Muscle layer of colon (tissue), 2 donors: Measurements from ENCODE around the gene FAU.

Source experiments
- H3K27ac ChIP-seq: one replicate; pipeline ENCODE4 v1.7.0; 2013; ENCODE audit warnings: low read depth, mild to moderate bottlenecking, low read length, moderate library complexity
- H3K27me3 ChIP-seq, 2 donors: one replicate each; pipeline ENCODE4 v1.7.0; 2013; ENCODE audit warnings: low read length in 2 of 2, mild to moderate bottlenecking in 2 of 2; ENCODE audit not compliant: insufficient read depth in 2 of 2, control insufficient read depth in 1 of 2
- H3K36me3 ChIP-seq: one replicate; pipeline ENCODE4 v1.7.0; 2013; ENCODE audit warnings: mild to moderate bottlenecking, low read length; ENCODE audit not compliant: insufficient read depth
- H3K4me1 ChIP-seq: one replicate; pipeline ENCODE4 v1.7.0; 2013; ENCODE audit warnings: mild to moderate bottlenecking, low read length; ENCODE audit not compliant: insufficient read depth
- H3K4me3 ChIP-seq, 2 donors: one replicate each; pipeline ENCODE4 v1.7.0; 2013; ENCODE audit warnings: low read length in 2 of 2, low read depth in 1 of 2, mild to moderate bottlenecking in 1 of 2, moderate library complexity in 1 of 2
- H3K9ac ChIP-seq: one replicate; pipeline ENCODE4 v1.7.0; 2013; ENCODE audit warnings: low read length
- H3K9me3 ChIP-seq: one replicate; pipeline ENCODE4 v1.7.0; 2013; ENCODE audit warnings: mild to moderate bottlenecking, low read length
- donor health status: abdominal sarcoma.
- donor health status: Adenocarcinoma of cecum.

Gene FAU

DNA sequence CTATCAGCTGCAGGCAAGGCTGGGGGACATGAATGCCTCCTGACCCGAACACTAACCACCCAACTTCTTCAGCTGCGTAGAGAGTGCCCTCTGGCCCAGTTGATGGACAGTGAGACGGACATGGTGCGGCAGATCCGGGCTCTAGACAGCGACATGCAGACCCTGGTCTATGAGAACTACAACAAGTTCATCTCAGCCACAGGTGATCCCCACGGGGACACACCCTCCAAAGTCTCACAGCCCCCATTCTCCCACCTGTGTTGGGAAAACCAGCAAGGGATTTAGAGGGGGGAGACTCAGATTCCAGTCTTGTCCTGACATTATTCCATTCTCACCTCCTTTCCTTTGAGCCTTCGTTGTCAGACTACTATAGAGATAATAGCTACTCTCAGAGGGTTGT is 25.0 kb downstream of the FAU start:
- Histone ChIP-seq H3K27ac (peak overlapping the region; percentile 86), H3K4me1 (peaks cover 12% of the 10 kb centered on the region), H3K27me3 (no peaks in the 10 kb centered on the region), H3K36me3 (peaks cover 13% of the 10 kb centered on the region), H3K4me3 (peak overlapping the region; percentile 77 to 85), H3K9ac (no peak overlapping the region), H3K9me3 (no peaks in the 10 kb centered on the region)

- H3K9ac ChIP-seq, result peak within 1 kb of the TSS; percentile 53
- H3K27me3 ChIP-seq, result no peaks in the 10 kb centered on the region
- peak within 1 kb of the TSS; percentile 86 for H3K27ac ChIP-seq
- peaks cover 12% of the 10 kb centered on the region for H3K4me1 ChIP-seq
- H3K36me3 ChIP-seq, result peaks cover 13% of the 10 kb centered on the region
- H3K4me3 ChIP-seq, result peak within 1 kb of the TSS; percentile 77 to 85
- H3K9me3 ChIP-seq, result no peaks in the 10 kb centered on the region
Observed at GRCh38 chr11:65095974-65096806, 25.7 kb downstream of the FAU start, which contains the start of gene VPS51. VPS51 (plus strand) TSS chr11:65096214; CDS start chr11:65096251, 37 bp downstream.

- Histone ChIP-seq H3K27ac (peak overlapping the region; percentile 41), H3K9ac (no peak overlapping the region), H3K4me1 (peaks cover 12% of the 10 kb centered on the region), H3K27me3 (no peaks in the 10 kb centered on the region), H3K4me3 (peak overlapping the region in 1 of 2 donors; percentile 85), H3K9me3 (no peaks in the 10 kb centered on the region), H3K36me3 (peaks cover 13% of the 10 kb centered on the region)
Observed at GRCh38 chr11:65095427-65095826, 26.5 kb downstream of the FAU start.

- Histone ChIP-seq H3K4me3 (no peak overlapping the region), H3K9ac (no peak overlapping the region), H3K36me3 (peaks cover 24% of the 10 kb centered on the region), H3K4me1 (peaks cover 2% of the 10 kb centered on the region), H3K27me3 (no peaks in the 10 kb centered on the region), H3K9me3 (no peaks in the 10 kb centered on the region), H3K27ac (no peak overlapping the region)
Observed at GRCh38 chr11:65090628-65091027, 31.3 kb downstream of the FAU start.

- Histone ChIP-seq H3K27me3 (no peaks in the 10 kb centered on the region), H3K9ac (no peak overlapping the region), H3K9me3 (no peaks in the 10 kb centered on the region), H3K36me3 (peaks cover 31% of the 10 kb centered on the region), H3K4me1 (peaks cover 10% of the 10 kb centered on the region), H3K27ac (no peak overlapping the region), H3K4me3 (no peak overlapping the region)
Observed at GRCh38 chr11:65089621-65090020, 32.3 kb downstream of the FAU start.

- Histone ChIP-seq H3K36me3 (peaks cover 31% of the 10 kb centered on the region), H3K27me3 (no peaks in the 10 kb centered on the region), H3K27ac (no peak overlapping the region), H3K4me3 (no peak overlapping the region), H3K9me3 (no peaks in the 10 kb centered on the region), H3K9ac (no peak overlapping the region), H3K4me1 (peaks cover 18% of the 10 kb centered on the region)
Observed at GRCh38 chr11:65087827-65088226, 34.1 kb downstream of the FAU start.

DNA sequence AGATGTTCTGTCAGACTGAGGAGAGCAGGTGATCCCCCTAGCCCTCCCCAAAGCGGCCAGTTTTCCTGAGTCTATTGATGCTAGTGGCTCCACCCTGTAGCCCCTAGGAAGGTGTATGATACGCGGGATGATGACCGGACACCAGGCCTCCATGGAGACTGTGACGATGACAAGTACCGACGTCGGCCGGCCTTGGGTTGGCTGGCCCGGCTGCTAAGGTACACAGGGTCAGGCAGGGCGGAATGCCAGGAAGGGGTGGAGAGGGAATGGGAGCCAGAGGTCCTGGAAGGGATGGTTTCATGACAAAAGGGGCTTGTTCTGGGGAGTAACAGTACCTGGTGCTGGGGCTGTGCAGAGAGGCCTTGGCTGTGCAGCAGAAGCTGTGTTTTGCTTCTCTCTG is 34.7 kb downstream of the FAU start:
- H3K4me3 ChIP-seq, result no peak overlapping the region

GRCh38 chr11:65086809-65087208 is 35.1 kb downstream of the FAU start:
- Histone ChIP-seq H3K9me3 (no peaks in the 10 kb centered on the region), H3K9ac (no peak overlapping the region), H3K4me3 (no peak overlapping the region), H3K27me3 (no peaks in the 10 kb centered on the region), H3K36me3 (peaks cover 31% of the 10 kb centered on the region), H3K4me1 (peaks cover 18% of the 10 kb centered on the region), H3K27ac (no peak overlapping the region)

More for the DNA sequence above, 34.7 kb downstream of the FAU start:
- Histone ChIP-seq H3K9ac (no peak overlapping the region), H3K36me3 (peaks cover 31% of the 10 kb centered on the region), H3K27me3 (no peaks in the 10 kb centered on the region), H3K9me3 (no peaks in the 10 kb centered on the region), H3K27ac (no peak overlapping the region), H3K4me1 (peaks cover 18% of the 10 kb centered on the region)

DNA sequence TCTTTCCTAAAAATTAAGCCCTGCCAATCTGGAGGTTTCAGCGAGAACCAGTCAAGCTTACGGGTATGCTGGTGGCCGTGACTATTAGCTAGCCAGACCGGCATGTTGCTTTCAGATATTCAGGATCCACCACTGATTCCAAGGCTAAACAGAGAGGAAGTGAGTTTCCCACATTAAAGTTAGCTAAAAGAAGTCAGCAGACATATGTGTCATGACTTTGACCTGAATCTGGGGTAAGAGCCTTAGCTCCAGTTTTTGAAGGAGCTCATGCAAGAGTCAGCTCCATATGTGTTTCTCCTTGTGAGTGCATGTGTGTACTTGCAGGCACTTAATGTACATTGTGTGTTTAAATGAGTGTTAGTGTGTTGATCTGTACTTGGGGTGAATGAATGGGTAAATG is 36.5 kb downstream of the FAU start:
- Histone ChIP-seq H3K36me3 (peaks cover 31% of the 10 kb centered on the region), H3K4me3 (no peak overlapping the region), H3K27ac (no peak overlapping the region), H3K9ac (no peak overlapping the region), H3K9me3 (no peaks in the 10 kb centered on the region), H3K27me3 (no peaks in the 10 kb centered on the region), H3K4me1 (peaks cover 18% of the 10 kb centered on the region)

DNA sequence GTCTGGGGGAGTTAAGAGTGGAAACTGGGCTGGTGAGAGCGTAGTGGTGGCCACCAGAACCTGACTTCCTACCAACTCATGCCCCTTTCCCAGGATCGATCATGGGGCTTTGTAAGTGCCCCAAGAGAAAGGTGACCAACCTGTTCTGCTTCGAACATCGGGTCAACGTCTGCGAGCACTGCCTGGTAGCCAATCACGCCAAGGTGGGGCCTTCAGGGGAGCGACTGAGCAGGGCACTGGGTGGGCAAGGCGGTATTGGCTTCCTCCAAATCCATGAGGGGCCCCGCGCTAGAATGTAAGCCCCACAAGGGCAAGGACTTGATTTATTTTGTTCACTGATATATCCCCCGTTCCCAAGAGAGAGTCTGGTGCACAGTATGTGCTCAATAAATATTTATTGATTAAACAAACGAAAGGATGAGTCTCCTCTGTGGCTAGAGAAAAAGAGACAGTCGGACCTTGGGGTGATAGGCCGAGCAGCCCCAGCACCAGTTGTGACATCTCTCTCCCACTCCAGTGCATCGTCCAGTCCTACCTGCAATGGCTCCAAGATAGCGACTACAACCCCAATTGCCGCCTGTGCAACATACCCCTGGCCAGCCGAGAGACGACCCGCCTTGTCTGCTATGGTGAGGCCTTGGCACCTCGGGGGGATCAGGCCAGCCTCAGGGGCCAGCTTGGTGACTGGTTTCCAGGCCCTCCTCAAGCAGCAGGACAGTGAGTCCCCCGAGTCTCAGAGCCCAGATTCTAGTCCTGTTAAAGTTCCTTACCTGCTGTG is 37.1 kb downstream of the FAU start:
- peak overlapping the region; percentile 97 for H3K27ac ChIP-seq
- H3K9ac ChIP-seq, result peak overlapping the region; percentile 95
- no peaks in the 10 kb centered on the region for H3K9me3 ChIP-seq
- no peaks in the 10 kb centered on the region for H3K27me3 ChIP-seq
- peaks cover 18% of the 10 kb centered on the region for H3K4me1 ChIP-seq
- H3K4me3 ChIP-seq, result peak overlapping the region; percentile 40 to 92
- H3K36me3 ChIP-seq, result peaks cover 31% of the 10 kb centered on the region

- peak within 1 kb of the TSS; percentile 97 for H3K27ac ChIP-seq
- no peaks in the 10 kb centered on the region for H3K9me3 ChIP-seq
- H3K36me3 ChIP-seq, result peaks cover 31% of the 10 kb centered on the region
- H3K9ac ChIP-seq, result peak within 1 kb of the TSS; percentile 95
- no peaks in the 10 kb centered on the region for H3K27me3 ChIP-seq
- H3K4me3 ChIP-seq, result peak within 1 kb of the TSS; percentile 40 to 92
- peaks cover 18% of the 10 kb centered on the region for H3K4me1 ChIP-seq
Observed at GRCh38 chr11:65083834-65084597, 37.9 kb downstream of the FAU start, which contains the start of the genes CDCA5 and ZFPL1. CDCA5 (minus strand) TSS chr11:65084040; CDS start chr11:65083978, 62 bp downstream. ZFPL1 (plus strand) TSS chr11:65084222; CDS start chr11:65084699, 477 bp downstream.
